ENCODE measurements around the gene CCL19.

Gene CCL19

GRCh38 chr9:34659592-34660253 lies 31.4 kb downstream of the CCL19 start:
- no peak for FAIRE-seq

GRCh38 chr9:34658461-34658860 lies 32.6 kb downstream of the CCL19 start:
- FAIRE-seq = no peak

GRCh38 chr9:34656992-34657391 lies 34.1 kb downstream of the CCL19 start:
- FAIRE-seq = no peak

GRCh38 chr9:34655394-34655793 lies 35.7 kb downstream of the CCL19 start:
- no peak for FAIRE-seq

GRCh38 chr9:34654323-34655051 lies 36.6 kb downstream of the CCL19 start:
- FAIRE-seq = no peak

- FAIRE-seq = no peak
Observed at GRCh38 chr9:34653151-34654072, 37.7 kb downstream of the CCL19 start.

- FAIRE-seq = no peak
Observed at GRCh38 chr9:34652602-34653000, 38.5 kb downstream of the CCL19 start.

GRCh38 chr9:34651876-34652601 lies 39.0 kb downstream of the CCL19 start, which contains the start of gene IL11RA:
Gene IL11RA, plus strand, starts transcription at chr9:34652185. Its CDS starts 3,033 bp downstream, at chr9:34655218.
- FAIRE-seq = no peak

- FAIRE-seq = no peak
Observed at GRCh38 chr9:34651321-34651720, 39.8 kb downstream of the CCL19 start.

GRCh38 chr9:34650816-34651215 lies 40.3 kb downstream of the CCL19 start:
- FAIRE-seq = no peak

GRCh38 chr9:34648673-34649072 lies 42.4 kb downstream of the CCL19 start:
- no peak for FAIRE-seq

- FAIRE-seq = no peak
Observed at GRCh38 chr9:34647651-34648050, 43.4 kb downstream of the CCL19 start.

GRCh38 chr9:34647084-34647403 lies 44.0 kb downstream of the CCL19 start:
- FAIRE-seq = no peak

- FAIRE-seq = peak; percentile 90
Observed at GRCh38 chr9:34646211-34647083, 44.6 kb downstream of the CCL19 start, which contains the start of gene GALT. Gene GALT, plus strand, starts transcription at chr9:34646675. Its CDS starts 30 bp downstream, at chr9:34646705.

- no peak for FAIRE-seq
Observed at GRCh38 chr9:34644766-34645314, 46.2 kb downstream of the CCL19 start.

GRCh38 chr9:34642679-34643078 lies 48.4 kb downstream of the CCL19 start:
- FAIRE-seq = no peak

All from G401.6 (cell line).